Stimulated activated CD4-positive, alpha-beta T cell treated with anti-CD3 and anti-CD28 coated beads, Interleukin-4, amount 100 ng/mL, for 1 hour (primary cell): Measurements from ENCODE around the gene FA2H.
"Not testable (repeated sequence)": the region's sequence is repeated elsewhere in the genome, so short reads cannot be mapped to it uniquely, and the experiment has no call there.

ENCODE experiments used
- DNase-seq: peaks from one replicate; pipeline ENCODE4 v3.0.0-alpha.2; 2020

Gene FA2H

GRCh38 chr16:74743045-74743667, 31.5 kb downstream of the FA2H start:
- no peak for DNase-seq

- no peak for DNase-seq
Measured at GRCh38 chr16:74742051-74742481, 32.6 kb downstream of the FA2H start.

- no peak for DNase-seq
Measured at GRCh38 chr16:74740795-74741304, 33.8 kb downstream of the FA2H start.

GRCh38 chr16:74739275-74739674, 35.3 kb downstream of the FA2H start:
- no peak for DNase-seq

GRCh38 chr16:74738816-74739215, 35.8 kb downstream of the FA2H start:
- no peak for DNase-seq

GRCh38 chr16:74738113-74738541, 36.5 kb downstream of the FA2H start:
- DNase-seq, result no peak

GRCh38 chr16:74737521-74737920, 37.1 kb downstream of the FA2H start:
- no peak for DNase-seq

- DNase-seq, result no peak
Measured at GRCh38 chr16:74736531-74737157, 38.0 kb downstream of the FA2H start.

- no peak for DNase-seq
Measured at GRCh38 chr16:74735554-74735953, 39.1 kb downstream of the FA2H start.

- no peak for DNase-seq
Measured at GRCh38 chr16:74735162-74735452, 39.5 kb downstream of the FA2H start.

GRCh38 chr16:74734361-74735161, 40.1 kb downstream of the FA2H start:
- no peak for DNase-seq

- no peak for DNase-seq
Measured at GRCh38 chr16:74732707-74733350, 41.8 kb downstream of the FA2H start.

GRCh38 chr16:74731853-74732477, 42.7 kb downstream of the FA2H start:
- DNase-seq, result no peak

- DNase-seq, result no peak
Measured at GRCh38 chr16:74729783-74730683, 44.6 kb downstream of the FA2H start.

GRCh38 chr16:74727903-74728302, 46.7 kb downstream of the FA2H start:
- DNase-seq, result no peak

- DNase-seq, result no peak
Measured at GRCh38 chr16:74726716-74727115, 47.9 kb downstream of the FA2H start.

GRCh38 chr16:74725651-74726455, 48.8 kb downstream of the FA2H start:
- DNase-seq, result no peak

GRCh38 chr16:74724820-74725549, 49.6 kb downstream of the FA2H start:
- DNase-seq, result no peak

GRCh38 chr16:74723256-74723655, 51.4 kb downstream of the FA2H start:
- DNase-seq, result no peak

GRCh38 chr16:74722156-74722555, 52.5 kb downstream of the FA2H start:
- DNase-seq, result not testable (repeated sequence)
